Nephron (organoid): ENCODE data around the gene PPM1H.

Experiments used
- H3K27ac Mint-ChIP-seq, 3 experiments: 2 replicates each; pipeline ENCODE4 v1.8.0; 2020; ENCODE audit warnings: mixed read lengths in 3 of 3, mild to moderate bottlenecking in 2 of 3, moderate library complexity in 1 of 3
- H3K27me3 Mint-ChIP-seq: 2 replicates; pipeline ENCODE4 v1.8.0; 2021; ENCODE audit warnings: low read depth, mild to moderate bottlenecking, moderate library complexity, mixed read lengths
- H3K36me3 Mint-ChIP-seq: 2 replicates; pipeline ENCODE4 v1.8.0; 2020; ENCODE audit warnings: low read depth, mixed read lengths
- H3K4me1 Mint-ChIP-seq: 2 replicates; pipeline ENCODE4 v1.8.0; 2020; ENCODE audit warnings: mixed read lengths
- H3K4me3 Mint-ChIP-seq, 3 experiments: 2 replicates each; pipeline ENCODE4 v1.8.0; 2020; ENCODE audit warnings: mild to moderate bottlenecking in 3 of 3, mixed read lengths in 3 of 3, moderate library complexity in 2 of 3
- H3K9me3 Mint-ChIP-seq: 2 replicates; pipeline ENCODE4 v1.8.0; 2020; ENCODE audit warnings: mixed read lengths
- TF ChIP-seq, protein P1 (sequence below), 3 experiments: fragments of 200-600 bp; sonication (generic); IDR thresholded peaks; one replicate each; pipeline ENCODE4 v1.5.0; 2021; ENCODE audit warnings: antibody characterized with exemption in 3 of 3; ENCODE audit not compliant: unreplicated experiment in 3 of 3

Gene PPM1H

DNA sequence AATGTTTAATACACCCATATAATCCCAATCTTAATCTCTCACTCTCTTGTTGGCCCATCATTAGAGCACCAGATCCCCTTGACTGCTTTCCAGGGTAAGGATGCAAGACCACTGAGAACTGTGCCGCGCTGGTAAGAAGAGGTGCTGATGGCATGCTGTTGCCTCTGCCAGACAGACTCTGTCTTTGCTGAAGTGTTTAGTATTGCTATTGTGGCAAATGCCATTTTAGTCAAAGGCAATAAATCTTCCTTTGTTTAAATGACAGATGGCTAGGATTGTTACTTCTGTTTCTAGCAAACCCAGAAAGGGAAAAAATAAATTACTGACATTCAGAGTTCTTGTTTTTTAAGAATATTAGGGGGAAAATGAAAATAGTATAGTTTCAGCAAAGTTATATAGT lies 316.0 kb downstream of the PPM1H start:
- H3K9me3 Mint-ChIP-seq: no peaks in the 10 kb centered on the region
- H3K4me1 Mint-ChIP-seq: peaks cover 7% of the 10 kb centered on the region
- peaks cover 12% of the 10 kb centered on the region for H3K36me3 Mint-ChIP-seq
- no peak overlapping the region for H3K4me3 Mint-ChIP-seq
- H3K27ac Mint-ChIP-seq: no peak overlapping the region
- TF ChIP-seq, protein P1, sequence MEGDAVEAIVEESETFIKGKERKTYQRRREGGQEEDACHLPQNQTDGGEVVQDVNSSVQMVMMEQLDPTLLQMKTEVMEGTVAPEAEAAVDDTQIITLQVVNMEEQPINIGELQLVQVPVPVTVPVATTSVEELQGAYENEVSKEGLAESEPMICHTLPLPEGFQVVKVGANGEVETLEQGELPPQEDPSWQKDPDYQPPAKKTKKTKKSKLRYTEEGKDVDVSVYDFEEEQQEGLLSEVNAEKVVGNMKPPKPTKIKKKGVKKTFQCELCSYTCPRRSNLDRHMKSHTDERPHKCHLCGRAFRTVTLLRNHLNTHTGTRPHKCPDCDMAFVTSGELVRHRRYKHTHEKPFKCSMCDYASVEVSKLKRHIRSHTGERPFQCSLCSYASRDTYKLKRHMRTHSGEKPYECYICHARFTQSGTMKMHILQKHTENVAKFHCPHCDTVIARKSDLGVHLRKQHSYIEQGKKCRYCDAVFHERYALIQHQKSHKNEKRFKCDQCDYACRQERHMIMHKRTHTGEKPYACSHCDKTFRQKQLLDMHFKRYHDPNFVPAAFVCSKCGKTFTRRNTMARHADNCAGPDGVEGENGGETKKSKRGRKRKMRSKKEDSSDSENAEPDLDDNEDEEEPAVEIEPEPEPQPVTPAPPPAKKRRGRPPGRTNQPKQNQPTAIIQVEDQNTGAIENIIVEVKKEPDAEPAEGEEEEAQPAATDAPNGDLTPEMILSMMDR (IDR thresholded peaks at IDR 0.05; ENCODE audit: unreplicated experiment in 3 of 3): no peak
- no peaks in the 10 kb centered on the region for H3K27me3 Mint-ChIP-seq

DNA sequence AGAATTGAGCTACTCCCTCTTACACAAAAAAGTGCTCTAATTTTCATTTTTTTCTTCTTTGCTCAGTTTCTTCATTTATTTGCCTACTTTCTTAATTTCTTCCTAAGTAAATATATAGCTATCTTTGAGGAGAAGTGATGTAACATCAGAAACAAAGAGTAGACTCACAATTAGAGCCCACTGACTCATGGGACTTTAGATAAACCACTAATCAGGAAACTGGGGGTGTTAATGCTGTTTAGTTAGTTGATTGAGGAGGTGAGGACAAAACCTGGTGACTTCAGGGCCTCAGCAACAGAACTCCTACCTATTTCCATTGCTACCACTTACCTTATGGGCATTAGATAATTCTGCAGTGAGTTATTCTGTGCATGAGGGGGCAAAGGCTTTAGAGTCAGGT lies 316.6 kb downstream of the PPM1H start:
- H3K36me3 Mint-ChIP-seq: peaks cover 12% of the 10 kb centered on the region
- no peak overlapping the region for H3K4me3 Mint-ChIP-seq
- TF ChIP-seq, protein P1 (IDR thresholded peaks at IDR 0.05; ENCODE audit: unreplicated experiment in 3 of 3): no peak
- no peaks in the 10 kb centered on the region for H3K27me3 Mint-ChIP-seq
- H3K9me3 Mint-ChIP-seq: no peaks in the 10 kb centered on the region
- peaks cover 7% of the 10 kb centered on the region for H3K4me1 Mint-ChIP-seq
- no peak overlapping the region for H3K27ac Mint-ChIP-seq

DNA sequence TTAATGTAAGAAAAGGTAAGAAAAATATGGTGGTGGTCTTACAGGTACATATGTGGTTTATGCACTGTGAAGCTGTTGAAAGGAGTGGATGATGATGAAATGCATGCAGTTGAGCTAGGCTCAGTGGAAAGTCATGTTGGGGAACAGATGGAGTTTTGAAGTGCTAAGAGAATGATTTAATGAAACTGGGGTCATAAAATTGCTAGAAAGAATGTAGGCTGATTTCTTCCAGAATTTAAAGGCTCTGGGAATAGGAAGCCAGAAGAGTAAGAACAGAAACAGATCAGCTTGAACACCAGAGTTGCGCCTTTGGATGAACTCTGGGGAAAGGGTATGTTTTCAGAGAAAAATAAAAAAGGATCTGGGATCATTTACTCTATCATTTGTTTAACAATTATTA lies 321.9 kb downstream of the PPM1H start:
- H3K9me3 Mint-ChIP-seq: no peaks in the 10 kb centered on the region
- peaks cover 12% of the 10 kb centered on the region for H3K4me1 Mint-ChIP-seq
- TF ChIP-seq, protein P1 (IDR thresholded peaks at IDR 0.05; ENCODE audit: unreplicated experiment in 3 of 3): no peak
- H3K27me3 Mint-ChIP-seq: no peaks in the 10 kb centered on the region
- H3K27ac Mint-ChIP-seq: no peak overlapping the region
- peaks cover 25% of the 10 kb centered on the region for H3K36me3 Mint-ChIP-seq
- no peak overlapping the region for H3K4me3 Mint-ChIP-seq

DNA sequence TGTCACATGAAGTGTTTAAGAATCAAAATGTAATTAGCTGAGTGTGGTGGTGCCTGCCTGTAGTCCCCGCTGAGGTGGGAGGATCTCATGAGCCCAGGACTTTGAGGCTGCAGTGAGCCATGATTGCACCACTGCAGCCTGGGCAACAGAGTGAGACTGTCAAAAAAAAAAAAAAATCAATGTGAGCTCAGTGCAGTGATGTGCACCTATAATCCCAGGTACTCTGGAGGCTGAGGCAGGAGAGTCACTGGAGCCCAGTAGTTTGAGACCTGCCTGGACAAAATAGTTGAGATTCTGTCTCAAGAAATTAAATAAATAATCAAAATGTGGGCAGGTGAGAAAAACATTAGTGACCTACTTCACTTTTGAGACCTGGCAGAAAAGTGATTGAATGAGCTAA lies 328.3 kb downstream of the PPM1H start:
- H3K27me3 Mint-ChIP-seq: no peaks in the 10 kb centered on the region
- no peak overlapping the region for H3K27ac Mint-ChIP-seq
- peaks cover 28% of the 10 kb centered on the region for H3K4me1 Mint-ChIP-seq
- TF ChIP-seq, protein P1 (IDR thresholded peaks at IDR 0.05; ENCODE audit: unreplicated experiment in 3 of 3): no peak
- H3K9me3 Mint-ChIP-seq: no peaks in the 10 kb centered on the region
- peak overlapping the region in 1 of 3 experiments; percentile 50 for H3K4me3 Mint-ChIP-seq
- peaks cover 9% of the 10 kb centered on the region for H3K36me3 Mint-ChIP-seq

DNA sequence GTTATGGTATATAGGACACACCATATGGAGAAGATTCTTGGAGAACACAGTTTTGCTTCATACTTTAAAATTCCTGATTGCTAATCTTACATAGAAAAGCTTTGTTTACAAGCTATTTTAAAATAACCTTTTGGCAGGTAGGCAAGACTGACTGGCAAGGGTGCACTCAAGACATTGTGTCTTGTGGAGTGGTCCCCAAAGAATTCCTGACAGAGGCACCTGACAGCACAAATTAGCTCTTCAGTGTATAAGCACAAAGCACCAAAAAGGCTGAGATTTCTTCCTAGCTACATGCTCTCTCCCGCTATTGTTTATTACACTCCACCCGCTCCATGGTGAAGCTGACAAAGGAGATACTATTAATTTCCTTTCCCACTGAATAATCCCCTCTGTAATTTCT lies 329.0 kb downstream of the PPM1H start:
- Mint-ChIP-seq H3K4me1 (peaks cover 35% of the 10 kb centered on the region), H3K4me3 (peak overlapping the region; percentile 91 to 98 (median 97)), H3K9me3 (no peaks in the 10 kb centered on the region), H3K36me3 (peaks cover 9% of the 10 kb centered on the region), H3K27ac (peak overlapping the region in 2 of 3 experiments; percentile 38 to 95), H3K27me3 (no peaks in the 10 kb centered on the region)
- TF ChIP-seq, protein P1 (IDR thresholded peaks at IDR 0.05; ENCODE audit: unreplicated experiment in 3 of 3): no peak

DNA sequence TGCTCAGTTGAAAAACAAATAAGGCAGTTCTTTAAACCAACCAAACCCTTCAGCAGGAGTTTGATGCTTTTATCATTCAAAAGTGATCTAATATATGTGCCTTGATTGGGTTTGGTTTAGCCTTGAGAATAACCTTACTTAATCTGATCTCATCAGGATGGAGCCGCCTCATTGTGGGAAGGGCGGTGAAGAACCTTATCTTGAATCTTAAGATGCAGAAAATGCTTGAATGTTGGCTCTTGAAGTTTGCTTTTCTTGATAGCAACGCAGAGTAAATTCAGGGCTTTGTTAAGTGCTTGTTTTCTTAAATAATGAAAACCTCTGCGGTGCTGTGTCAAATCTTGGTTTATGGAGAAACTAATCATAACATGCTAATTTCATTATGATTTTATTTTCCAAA lies 330.1 kb downstream of the PPM1H start:
- Mint-ChIP-seq H3K9me3 (no peaks in the 10 kb centered on the region), H3K4me3 (peak overlapping the region; percentile 91 to 98 (median 97)), H3K27ac (peak overlapping the region; percentile 95 to 100 (median 100)), H3K4me1 (peaks cover 36% of the 10 kb centered on the region), H3K27me3 (no peaks in the 10 kb centered on the region), H3K36me3 (peaks cover 5% of the 10 kb centered on the region)
- TF ChIP-seq, protein P1 (IDR thresholded peaks at IDR 0.05; ENCODE audit: unreplicated experiment in 3 of 3): no peak
